Aorta (tissue), 5 donors: ENCODE measurements around the gene MPND. TPM values are rescaled to one million over a fixed set of nuclear protein-coding genes. Genes with fewer than 3 reads are reported as not detected.
"Not testable (repeated sequence)": the region's sequence is repeated elsewhere in the genome, so short reads cannot be mapped to it uniquely, and the experiment has no call there.

ENCODE experiments used
- ATAC-seq: fragments of 200-7000 bp; cut with Tn5 transposase; one replicate; pipeline ENCODE4 v1.9.1; 2022; ENCODE audit warnings: moderate library complexity; ENCODE audit not compliant: low FRiP score
- DNase-seq, 2 donors: peaks; one replicate each; pipeline ENCODE4 v3.0.0-alpha.2; 2020
- H3K27ac ChIP-seq, 2 donors: one replicate each; pipeline ENCODE4 v1.5.1; 2013; ENCODE audit warnings: low read length in 2 of 2, mild to moderate bottlenecking in 2 of 2, moderate library complexity in 2 of 2, control low read depth in 1 of 2, inconsistent platforms in 1 of 2, low read depth in 1 of 2
- H3K27me3 ChIP-seq, 2 donors: one replicate each; pipeline ENCODE4 v1.6.1; 2013; ENCODE audit warnings: control low read depth in 1 of 2, low read length in 1 of 2, mild to moderate bottlenecking in 1 of 2, moderate library complexity in 1 of 2; ENCODE audit not compliant: insufficient read depth in 2 of 2, control insufficient read depth in 1 of 2
- H3K36me3 ChIP-seq, 2 donors: one replicate each; pipeline ENCODE4 v1.6.1; 2013; ENCODE audit warnings: control low read depth in 1 of 2, low read length in 1 of 2, mild to moderate bottlenecking in 1 of 2; ENCODE audit not compliant: insufficient read depth in 2 of 2, control insufficient read depth in 1 of 2
- H3K4me1 ChIP-seq, 2 donors: one replicate each; pipeline ENCODE4 v1.6.1; 2013; ENCODE audit warnings: low read length in 2 of 2, control low read depth in 1 of 2, mild to moderate bottlenecking in 1 of 2, moderate library complexity in 1 of 2; ENCODE audit not compliant: insufficient read depth in 2 of 2, control insufficient read depth in 1 of 2
- H3K4me3 ChIP-seq, 2 donors: one replicate each; pipeline ENCODE4 v1.5.1; 2013; ENCODE audit warnings: low read length in 2 of 2, control low read depth in 1 of 2, mild to moderate bottlenecking in 1 of 2
- H3K9me3 ChIP-seq: one replicate; pipeline ENCODE4 v1.6.1; 2013; ENCODE audit warnings: mild to moderate bottlenecking, low read length; ENCODE audit not compliant: control insufficient read depth
- whole genome bisulfite sequencing, 2 donors: extraction: QIAGEN DNeasy Blood & Tissue Kit; methylation state at CpG; one replicate each; pipeline ENCODE4 v1.1.7; 2013; 5-methylcytosine and 5-hydroxymethylcytosine counted together
- intact Hi-C, 2 donors: fragments of 100-400 bp; cut with DNase I; formaldehyde crosslinking; loops; one replicate each; pipeline versions ENCODE4 v1.14.2 to v1.15.0; 2022
- polyA plus RNA-seq, 2 donors: library from polyadenylated mRNA; stranded (reverse); fragments of 200-250 nt; gene quantifications; one replicate each; pipeline ENCODE4 v1.2.3, GENCODE V29; 2013
- total RNA-seq, 2 donors: library from RNA; stranded (reverse); fragmentation: NEBNext Ultra II Directional; extraction: Animal tissue kit (Norgen Biotek cat#: 25700); gene quantifications; one replicate each; pipeline ENCODE4 v1.2.1, GENCODE V29; 2021
- donor health status: healthy with polysubstance abuse.
- donor health status: Bipolar disorder and iron deficiency.
- donor health status: DM: no; HTN: no; CAD: no.
- donor health status: DM: no; HTN: no; CAD: no.
- donor health status: DM: yes; HTN: yes; CAD: no.

MPND gene
- total and polyA plus RNA-seq, 4 donors: 13.5 to 17.9 (median 15.2) TPM

GRCh38 chr19:4342314-4342614, 1.1 kb upstream of the MPND start:
- peak overlapping the region in 1 of 2 donors; percentile 71 for H3K4me3 ChIP-seq
- H3K27me3 ChIP-seq: no peaks in the 10 kb centered on the region
- H3K27ac ChIP-seq: peak overlapping the region; percentile 14 to 54
- H3K9me3 ChIP-seq: no peaks in the 10 kb centered on the region
- peak; percentile 42 for ATAC-seq
- 1% methylated on average over 10 of the region's 10 CpGs for WGBS, 2 donors
- H3K36me3 ChIP-seq: no peaks in the 10 kb centered on the region
- DNase-seq: no peak
- peaks cover 0 to 2% of the 10 kb centered on the region in 2 donors for H3K4me1 ChIP-seq
- intact Hi-C loops: loop anchor here (1.0 to 5.0 kb wide), 4 partner anchors 33 to 95 kb away; partner anchors contain the start of genes SH3GL1 (in 2 of the 2), CHAF1A (in 1 of the 2) and YJU2 (in 1 of the 2)

- peak; percentile 97 for ATAC-seq
- Histone ChIP-seq H3K4me1 (peaks cover 0 to 2% of the 10 kb centered on the region in 2 donors), H3K4me3 (peak overlapping the region; percentile 57 to 71), H3K27ac (peak overlapping the region in 1 of 2 donors; percentile 54), H3K9me3 (no peaks in the 10 kb centered on the region), H3K27me3 (no peaks in the 10 kb centered on the region), H3K36me3 (no peaks in the 10 kb centered on the region)
- DNase-seq: peak; percentile 96 to 98
- intact Hi-C loops: loop anchor here (1.0 to 5.0 kb wide), 4 partner anchors 32 to 96 kb away; partner anchors contain the start of genes SH3GL1 (in 2 of the 2), CHAF1A (in 1 of the 2) and YJU2 (in 1 of the 2)
- WGBS, 2 donors: 0% methylated on average over 39 of the region's 39 CpGs
These were observed 570 bp upstream of the MPND start for GRCh38 chr19:4342615-4343369.

- H3K27me3 ChIP-seq: no peaks in the 10 kb centered on the region
- intact Hi-C loops: no loop called here
- WGBS, 2 donors: 86 to 88% methylated on average over 15 of the region's 15 CpGs
- no peak for ATAC-seq
- no peaks in the 10 kb centered on the region for H3K9me3 ChIP-seq
- peaks cover 0 to 2% of the 10 kb centered on the region in 2 donors for H3K4me1 ChIP-seq
- DNase-seq: no peak
- H3K27ac ChIP-seq: no peak overlapping the region
- H3K4me3 ChIP-seq: no peak overlapping the region
- H3K36me3 ChIP-seq: no peaks in the 10 kb centered on the region
These were observed 2.1 kb downstream of the MPND start for GRCh38 chr19:4345342-4346019.

GRCh38 chr19:4346020-4346383, 2.6 kb downstream of the MPND start:
- Histone ChIP-seq H3K4me1 (peaks cover 0 to 2% of the 10 kb centered on the region in 2 donors), H3K9me3 (no peaks in the 10 kb centered on the region), H3K27ac (no peak overlapping the region), H3K27me3 (no peaks in the 10 kb centered on the region), H3K36me3 (no peaks in the 10 kb centered on the region), H3K4me3 (no peak overlapping the region)
- intact Hi-C loops: no loop called here
- ATAC-seq (no peak), DNase-seq (no peak)
- WGBS, 2 donors: 96 to 98% methylated on average over 6 of the region's 6 CpGs

GRCh38 chr19:4347521-4347920, 4.2 kb downstream of the MPND start:
- H3K27ac ChIP-seq: no peak overlapping the region
- ATAC-seq: no peak
- no peak overlapping the region for H3K4me3 ChIP-seq
- intact Hi-C loops: no loop called here
- no peak for DNase-seq
- WGBS, 2 donors: 85 to 90% methylated on average over 6 of the region's 6 CpGs
- no peaks in the 10 kb centered on the region for H3K27me3 ChIP-seq
- H3K9me3 ChIP-seq: no peaks in the 10 kb centered on the region
- no peaks in the 10 kb centered on the region for H3K36me3 ChIP-seq
- no peaks in the 10 kb centered on the region for H3K4me1 ChIP-seq

GRCh38 chr19:4349225-4349624, 5.9 kb downstream of the MPND start:
- DNase-seq, intact Hi-C loops, H3K9me3 ChIP-seq, H3K27me3 ChIP-seq, H3K4me1 ChIP-seq, H3K4me3 ChIP-seq, H3K36me3 ChIP-seq, H3K27ac ChIP-seq, ATAC-seq: not testable (repeated sequence)
- 94 to 96% methylated on average over 16 of the region's 16 CpGs for WGBS, 2 donors

- intact Hi-C loops: no loop called here
- no peak overlapping the region for H3K27ac ChIP-seq
- no peaks in the 10 kb centered on the region for H3K4me1 ChIP-seq
- H3K9me3 ChIP-seq: no peaks in the 10 kb centered on the region
- H3K36me3 ChIP-seq: no peaks in the 10 kb centered on the region
- ATAC-seq (no peak), DNase-seq (no peak)
- 86 to 89% methylated on average over 8 of the region's 8 CpGs for WGBS, 2 donors
- H3K4me3 ChIP-seq: no peak overlapping the region
- H3K27me3 ChIP-seq: no peaks in the 10 kb centered on the region
These were observed 6.7 kb downstream of the MPND start for GRCh38 chr19:4350111-4350510.

GRCh38 chr19:4350726-4351125, 7.4 kb downstream of the MPND start:
- ATAC-seq (no peak), DNase-seq (no peak)
- 95 to 96% methylated on average over 9 of the region's 9 CpGs for WGBS, 2 donors
- H3K27ac ChIP-seq: no peak overlapping the region
- H3K4me1 ChIP-seq: no peaks in the 10 kb centered on the region
- no peaks in the 10 kb centered on the region for H3K27me3 ChIP-seq
- intact Hi-C loops: no loop called here
- no peaks in the 10 kb centered on the region for H3K36me3 ChIP-seq
- no peaks in the 10 kb centered on the region for H3K9me3 ChIP-seq
- no peak overlapping the region for H3K4me3 ChIP-seq

- Histone ChIP-seq H3K4me3 (no peak overlapping the region), H3K27me3 (no peaks in the 10 kb centered on the region), H3K9me3 (no peaks in the 10 kb centered on the region), H3K36me3 (no peaks in the 10 kb centered on the region), H3K4me1 (no peaks in the 10 kb centered on the region), H3K27ac (no peak overlapping the region)
- DNase-seq (peak; percentile 66 to 80), ATAC-seq (peak; percentile 61)
- intact Hi-C loops: no loop called here
- 34 to 40% methylated on average over 9 of the region's 9 CpGs for WGBS, 2 donors
These were observed 9.3 kb downstream of the MPND start for GRCh38 chr19:4352701-4353121.
